ENCODE data around the gene FBXL7. TPM values are rescaled to one million over a fixed set of nuclear protein-coding genes. Genes with fewer than 3 reads are reported as not detected.

The FBXL7 gene
- polyA plus RNA-seq, 1 donor from 2014 or later, result 0.24 TPM

DNA sequence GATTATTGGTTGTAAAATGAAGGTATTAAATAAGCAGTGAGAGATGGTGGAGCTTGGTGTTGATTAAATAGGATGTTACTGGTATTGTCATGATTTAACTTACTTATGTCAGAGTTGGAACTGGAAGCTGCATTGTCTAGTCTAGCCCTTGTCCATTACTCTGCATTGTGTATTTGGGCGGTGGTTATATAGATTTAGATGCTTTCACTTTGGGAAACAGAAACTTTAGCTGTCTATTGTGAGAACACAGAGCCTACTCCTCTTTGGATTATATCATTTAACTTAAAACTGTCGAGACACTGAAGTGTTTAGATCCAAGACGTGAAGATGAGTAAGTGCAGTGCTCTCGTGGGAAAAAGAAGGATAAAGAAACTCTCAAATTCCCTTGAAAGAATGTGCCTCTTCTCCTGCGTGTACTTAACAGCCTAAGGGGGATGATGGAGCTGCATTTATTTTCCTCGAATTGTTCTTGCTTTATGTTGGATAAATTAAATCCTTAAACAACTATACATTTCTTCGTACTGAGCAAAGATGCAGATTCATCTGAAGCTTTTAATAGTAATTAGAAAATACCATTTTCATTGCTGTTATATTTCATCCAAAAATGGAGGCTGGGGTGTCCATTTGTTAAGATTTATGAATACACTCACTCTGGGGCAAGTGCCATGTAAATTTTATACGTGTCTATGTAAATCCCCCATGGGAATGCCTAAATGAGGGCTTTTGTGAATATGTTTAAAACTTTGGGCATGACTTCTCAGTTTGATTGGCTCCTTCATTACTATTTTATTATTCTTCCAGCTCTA is 21.6 kb downstream of the FBXL7 start:
- no peak overlapping the region for H3K4me2 ChIP-seq (ENCODE audit: low read length)
- H3K27ac ChIP-seq (ENCODE audit: low read length), result no peak overlapping the region

DNA sequence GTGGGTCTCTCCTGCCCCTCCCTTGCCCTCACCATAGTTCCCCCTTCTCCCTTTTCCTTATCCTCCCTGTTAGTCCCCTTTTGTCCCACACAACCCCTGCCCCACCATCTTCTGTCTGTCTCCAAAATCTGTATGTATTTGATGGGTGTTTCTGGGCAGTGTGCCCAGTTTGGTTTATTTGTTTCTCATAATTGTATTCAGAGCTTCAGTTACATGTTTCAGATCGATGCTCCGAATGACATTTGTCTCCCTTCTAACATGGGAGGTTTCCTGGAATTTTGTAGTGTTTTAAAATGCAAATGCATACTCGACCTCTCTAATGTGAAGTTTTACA is 22.2 kb downstream of the FBXL7 start:
- no peak for TF ChIP-seq EZH2 (IDR thresholded peaks at IDR 0.05; ENCODE audit: borderline replicate concordance, insufficient read depth, low read length, poor library complexity, severe bottlenecking)
- H4K20me1 ChIP-seq (ENCODE audit: insufficient read depth), result no peaks in the 10 kb centered on the region
- no peak overlapping the region for H3K4me3 ChIP-seq (ENCODE audit: low read length)

More for the DNA sequence above, 21.6 kb downstream of the FBXL7 start:
- TF ChIP-seq MXI1 (conservative IDR thresholded peaks at IDR 0.05; ENCODE audit: poor library complexity, severe bottlenecking) (no peak), SMC3 (conservative IDR thresholded peaks at IDR 0.05; ENCODE audit: poor library complexity) (no peak), TAF1 (IDR thresholded peaks at IDR 0.05; ENCODE audit: low read depth) (no peak), CTCF (IDR thresholded peaks at IDR 0.05; ENCODE audit: poor library complexity, severe bottlenecking) (no peak), EP300 (conservative IDR thresholded peaks at IDR 0.05; ENCODE audit: poor library complexity, severe bottlenecking) (no peak), POLR2AphosphoS5 (IDR thresholded peaks at IDR 0.05) (no peak), EZH2 (IDR thresholded peaks at IDR 0.05; ENCODE audit: borderline replicate concordance, insufficient read depth, low read length, poor library complexity, severe bottlenecking) (no peak), RAD21 (conservative IDR thresholded peaks at IDR 0.05) (no peak)
- TF ChIP-seq, protein P1, sequence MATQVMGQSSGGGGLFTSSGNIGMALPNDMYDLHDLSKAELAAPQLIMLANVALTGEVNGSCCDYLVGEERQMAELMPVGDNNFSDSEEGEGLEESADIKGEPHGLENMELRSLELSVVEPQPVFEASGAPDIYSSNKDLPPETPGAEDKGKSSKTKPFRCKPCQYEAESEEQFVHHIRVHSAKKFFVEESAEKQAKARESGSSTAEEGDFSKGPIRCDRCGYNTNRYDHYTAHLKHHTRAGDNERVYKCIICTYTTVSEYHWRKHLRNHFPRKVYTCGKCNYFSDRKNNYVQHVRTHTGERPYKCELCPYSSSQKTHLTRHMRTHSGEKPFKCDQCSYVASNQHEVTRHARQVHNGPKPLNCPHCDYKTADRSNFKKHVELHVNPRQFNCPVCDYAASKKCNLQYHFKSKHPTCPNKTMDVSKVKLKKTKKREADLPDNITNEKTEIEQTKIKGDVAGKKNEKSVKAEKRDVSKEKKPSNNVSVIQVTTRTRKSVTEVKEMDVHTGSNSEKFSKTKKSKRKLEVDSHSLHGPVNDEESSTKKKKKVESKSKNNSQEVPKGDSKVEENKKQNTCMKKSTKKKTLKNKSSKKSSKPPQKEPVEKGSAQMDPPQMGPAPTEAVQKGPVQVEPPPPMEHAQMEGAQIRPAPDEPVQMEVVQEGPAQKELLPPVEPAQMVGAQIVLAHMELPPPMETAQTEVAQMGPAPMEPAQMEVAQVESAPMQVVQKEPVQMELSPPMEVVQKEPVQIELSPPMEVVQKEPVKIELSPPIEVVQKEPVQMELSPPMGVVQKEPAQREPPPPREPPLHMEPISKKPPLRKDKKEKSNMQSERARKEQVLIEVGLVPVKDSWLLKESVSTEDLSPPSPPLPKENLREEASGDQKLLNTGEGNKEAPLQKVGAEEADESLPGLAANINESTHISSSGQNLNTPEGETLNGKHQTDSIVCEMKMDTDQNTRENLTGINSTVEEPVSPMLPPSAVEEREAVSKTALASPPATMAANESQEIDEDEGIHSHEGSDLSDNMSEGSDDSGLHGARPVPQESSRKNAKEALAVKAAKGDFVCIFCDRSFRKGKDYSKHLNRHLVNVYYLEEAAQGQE (IDR thresholded peaks at IDR 0.05; ENCODE audit: borderline replicate concordance), result no peak
- Histone ChIP-seq H3F3A (ENCODE audit: insufficient read depth, low read length, poor library complexity, severe bottlenecking) (no peaks in the 10 kb centered on the region), H3K27me3 (ENCODE audit: insufficient read depth, low read depth, low read length) (no peaks in the 10 kb centered on the region), H3K4me3 (ENCODE audit: low read length) (no peak overlapping the region), H3K9me3 (ENCODE audit: low read length) (no peaks in the 10 kb centered on the region), H3K79me2 (replicated peaks; ENCODE audit: insufficient read depth, low read length) (no peaks in the 10 kb centered on the region), H2AFZ (ENCODE audit: low read depth, low read length) (no peak overlapping the region), H4K20me1 (ENCODE audit: insufficient read depth) (no peaks in the 10 kb centered on the region), H3K9ac (ENCODE audit: low read length) (no peak overlapping the region), H3K36me3 (ENCODE audit: insufficient read depth, low read length) (no peaks in the 10 kb centered on the region), H3K9me2 (ENCODE audit: insufficient read depth, low read length) (no peaks in the 10 kb centered on the region)

More for the DNA sequence above, 22.2 kb downstream of the FBXL7 start:
- no peak overlapping the region for H3K27ac ChIP-seq (ENCODE audit: low read length)
- H3K79me2 ChIP-seq (replicated peaks; ENCODE audit: insufficient read depth, low read length), result no peaks in the 10 kb centered on the region
- H2AFZ ChIP-seq (ENCODE audit: low read depth, low read length), result no peak overlapping the region
- no peaks in the 10 kb centered on the region for H3K36me3 ChIP-seq (ENCODE audit: insufficient read depth, low read length)
- no peaks in the 10 kb centered on the region for H3K9me2 ChIP-seq (ENCODE audit: insufficient read depth, low read length)
- H3K4me2 ChIP-seq (ENCODE audit: low read length), result no peak overlapping the region
- no peaks in the 10 kb centered on the region for H3K9me3 ChIP-seq (ENCODE audit: low read length)
- H3K9ac ChIP-seq (ENCODE audit: low read length), result no peak overlapping the region
- H3K27me3 ChIP-seq (ENCODE audit: insufficient read depth, low read depth, low read length), result no peaks in the 10 kb centered on the region
- no peaks in the 10 kb centered on the region for H3F3A ChIP-seq (ENCODE audit: insufficient read depth, low read length, poor library complexity, severe bottlenecking)
